HCT116 (cell line): ENCODE measurements around the gene THBS4. TPM values are rescaled to one million over a fixed set of nuclear protein-coding genes. Genes with fewer than 3 reads are reported as not detected.

ENCODE experiments used
- ATAC-seq: fragments of 200-7000 bp; cut with Tn5 transposase; 2 replicates; pipeline ENCODE4 v1.9.1; 2020; ENCODE audit warnings: mild to moderate bottlenecking, moderate library complexity
- BruUV-seq: library from RNA; stranded (reverse); fragments of 400-500 nt; replicated peaks from 2 replicates; lab custom pipeline; 2021; lab: Mats Ljungman, UMichigan
- CTCF ChIA-PET: fragments of 300-600 bp; sonication (Branson Sonifier 250); formaldehyde crosslinking; loops from one replicate; lab custom pipeline; 2021; ENCODE audit warnings: antibody characterized with exemption; lab: Charles Lee
- POLR2A ChIA-PET: fragments of 300-600, 350-600 bp; sonication (Branson Sonifier 250); formaldehyde crosslinking; loops from one replicate; lab custom pipeline; 2021; ENCODE audit warnings: antibody characterized with exemption; lab: Charles Lee
- RAD21 ChIA-PET, 2 experiments: fragments of 300-600 bp; sonication (Branson Sonifier 250); formaldehyde crosslinking; loops; one replicate each; lab custom pipeline; 2023; ENCODE audit warnings: low total read pairs in 2 of 2; ENCODE audit not compliant: uncharacterized antibody in 2 of 2, unreplicated experiment in 2 of 2, low non-redundant PET in 1 of 2; lab: Charles Lee
- DNase-seq: peaks from one replicate; pipeline ENCODE4 v3.0.0-alpha.2; 2010; ENCODE audit warnings: low read depth, low spot score
- H2AFZ ChIP-seq: fragments of 200-600 bp; shearing (Covaris generic), sonication (generic); 2 replicates; pipeline ENCODE4 v1.6.1; 2017; ENCODE audit warnings: low read depth, mixed run types, mixed read lengths, antibody characterized with exemption, low read length; ENCODE audit not compliant: poor library complexity, severe bottlenecking
- H3K27ac ChIP-seq: 2 replicates; pipeline ENCODE4 v1.5.1; 2012; ENCODE audit warnings: low read depth, low read length
- H3K27me3 ChIP-seq: fragments of 200-600 bp; sonication (generic); 2 replicates; pipeline ENCODE4 v1.6.1; 2016; ENCODE audit warnings: mixed run types, low read length, mixed read lengths; ENCODE audit not compliant: insufficient read depth
- H3K36me3 ChIP-seq, 2 experiments: fragments of 200-500 bp in 1 of 2; fragments of 200-600 bp in 1 of 2; sonication (Bioruptor generic) in 1 of 2; sonication (generic) in 1 of 2; 2 replicates each; pipeline versions ENCODE4 v1.5.1 to v1.6.1; 2014 to 2016; ENCODE audit warnings: low read length in 2 of 2, inconsistent platforms in 1 of 2, mixed read lengths in 1 of 2, mixed run types in 1 of 2; ENCODE audit not compliant: insufficient read depth in 2 of 2, control insufficient read depth in 1 of 2
- H3K4me1 ChIP-seq, 2 experiments: fragments of 200-600 bp in 1 of 2; sonication (generic) in 1 of 2; 2 replicates each; pipeline versions ENCODE4 v1.5.1 to v1.6.1; 2012 to 2017; ENCODE audit warnings: low read length in 2 of 2, inconsistent platforms in 1 of 2, mild to moderate bottlenecking in 1 of 2, mixed read lengths in 1 of 2, mixed run types in 1 of 2, moderate library complexity in 1 of 2; ENCODE audit not compliant: insufficient read depth in 2 of 2, control insufficient read depth in 1 of 2
- H3K4me2 ChIP-seq: fragments of 200-600 bp; sonication (generic); 2 replicates; pipeline ENCODE4 v1.6.1; 2017; ENCODE audit warnings: mixed run types, low read length, mixed read lengths
- H3K4me3 ChIP-seq, 2 experiments: fragments of 200-600 bp in 1 of 2; sonication (generic) in 1 of 2; replicated peaks in 1 of 2; 2 replicates each; pipeline ENCODE4 v1.5.1; 2011 to 2016; ENCODE audit warnings: low read length in 2 of 2, control low read depth in 1 of 2, low read depth in 1 of 2, mild to moderate bottlenecking in 1 of 2, mixed read lengths in 1 of 2, mixed run types in 1 of 2
- H3K79me2 ChIP-seq: fragments of 200-600 bp; sonication (generic); 2 replicates; pipeline ENCODE4 v1.6.1; 2017; ENCODE audit warnings: mild to moderate bottlenecking, mixed run types, low read length, moderate library complexity, mixed read lengths; ENCODE audit not compliant: insufficient read depth
- H3K9ac ChIP-seq: fragments of 200-600 bp; sonication (generic); 2 replicates; pipeline ENCODE4 v1.6.1; 2016; ENCODE audit warnings: low read length, mixed read lengths
- H3K9me2 ChIP-seq: fragments of 200-600 bp; sonication (generic), shearing (Covaris generic); 2 replicates; pipeline ENCODE4 v1.6.1; 2017; ENCODE audit warnings: mixed run types, mild to moderate bottlenecking, moderate library complexity; ENCODE audit not compliant: insufficient read depth
- H3K9me3 ChIP-seq, 2 experiments: fragments of 200-500 bp in 1 of 2; fragments of 200-600 bp in 1 of 2; sonication (Bioruptor generic) in 1 of 2; sonication (generic) in 1 of 2; 2 replicates each; pipeline ENCODE4 v1.6.1; 2014 to 2017; ENCODE audit warnings: low read length in 2 of 2, mixed read lengths in 2 of 2, inconsistent platforms in 1 of 2, low read depth in 1 of 2, mild to moderate bottlenecking in 1 of 2, mixed run types in 1 of 2, moderate library complexity in 1 of 2; ENCODE audit not compliant: control insufficient read depth in 1 of 2, insufficient read depth in 1 of 2
- H4K20me1 ChIP-seq: fragments of 200-600 bp; sonication (generic), shearing (Covaris generic); 2 replicates; pipeline ENCODE4 v1.6.1; 2017; ENCODE audit warnings: mixed run types, mild to moderate bottlenecking, moderate library complexity; ENCODE audit not compliant: insufficient read depth
- ATF3 ChIP-seq: IDR thresholded peaks from 2 replicates; pipeline ENCODE4 v1.6.1; 2012
- CEBPB ChIP-seq: IDR thresholded peaks from 2 replicates; pipeline ENCODE4 v1.6.1; 2012; ENCODE audit warnings: low read depth
- ELF1 ChIP-seq: IDR thresholded peaks from 2 replicates; pipeline ENCODE4 v1.6.1; 2012; ENCODE audit warnings: low read depth, borderline replicate concordance
- EZH2 ChIP-seq: fragments of 200-600 bp; sonication (generic); IDR thresholded peaks from 2 replicates; pipeline ENCODE4 v1.6.1; 2017; ENCODE audit warnings: antibody characterized with exemption, mixed run types
- EZH2phosphoT487 ChIP-seq: fragments of 200-600 bp; IDR thresholded peaks from 2 replicates; pipeline ENCODE4 v1.6.1; 2018; ENCODE audit warnings: antibody characterized with exemption, borderline replicate concordance
- JUND ChIP-seq: IDR thresholded peaks from 2 replicates; pipeline ENCODE4 v1.6.1; 2012
- POLR2A ChIP-seq: IDR thresholded peaks from 2 replicates; pipeline ENCODE4 v1.7.0; 2011; ENCODE audit warnings: borderline replicate concordance; ENCODE audit not compliant: insufficient read depth, insufficient read length; ENCODE audit errors: extremely low read depth
- RAD21 ChIP-seq: IDR thresholded peaks from 2 replicates; pipeline ENCODE4 v1.6.1; 2012; ENCODE audit warnings: low read depth, mild to moderate bottlenecking
- SP1 ChIP-seq: IDR thresholded peaks from 2 replicates; pipeline ENCODE4 v1.6.1; 2012; ENCODE audit warnings: low read depth
- TCF7L2 ChIP-seq: IDR thresholded peaks from 2 replicates; pipeline ENCODE4 v1.7.0; 2011; ENCODE audit warnings: borderline replicate concordance, inconsistent platforms; ENCODE audit not compliant: insufficient read depth, insufficient read length; ENCODE audit errors: extremely low read depth
- YY1 ChIP-seq: IDR thresholded peaks from 2 replicates; pipeline ENCODE4 v1.6.1; 2011; ENCODE audit warnings: low read length, low read depth, moderate library complexity, mild to moderate bottlenecking; ENCODE audit not compliant: insufficient replicate concordance; ENCODE audit errors: extremely low read depth
- ZFX ChIP-seq: fragments of 450-650 bp; IDR thresholded peaks from 2 replicates; pipeline ENCODE4 v1.6.1; 2017
- ZNF274 ChIP-seq: fragments of 200-500 bp; sonication (Bioruptor generic); IDR thresholded peaks from 2 replicates; pipeline ENCODE4 v1.6.1; 2014; ENCODE audit warnings: mild to moderate bottlenecking, low read depth, low read length, inconsistent platforms
- intact Hi-C: fragments of 100-400 bp; cut with micrococcal nuclease; formaldehyde crosslinking; loops from 2 replicates; pipeline ENCODE4 v1.10.0; 2022
- total RNA-seq: library from RNA; stranded (reverse); gene quantifications from one replicate; pipeline ENCODE4 v1.2.1, GENCODE V29; 2021; ENCODE audit not compliant: unreplicated experiment
- TF ChIP-seq, protein P1 (sequence below), 3 experiments: fragments of 200-600 bp in 1 of 3; sonication (generic) in 1 of 3; IDR thresholded peaks in 2 of 3; conservative IDR thresholded peaks in 1 of 3; 2 replicates each; pipeline ENCODE4 v1.5.1; 2012 to 2017; ENCODE audit warnings: low read depth in 2 of 3, low read length in 2 of 3, antibody characterized with exemption in 1 of 3, borderline replicate concordance in 1 of 3, control low read depth in 1 of 3, mild to moderate bottlenecking in 1 of 3, mixed read lengths in 1 of 3, mixed run types in 1 of 3, moderate library complexity in 1 of 3; ENCODE audit not compliant: insufficient read depth in 1 of 3
- TF ChIP-seq, protein P2 (sequence below): IDR thresholded peaks from 2 replicates; pipeline ENCODE4 v1.6.1; 2012
- TF ChIP-seq, protein P3 (sequence below): IDR thresholded peaks from 2 replicates; pipeline ENCODE4 v1.6.1; 2012; ENCODE audit warnings: low read depth
- TF ChIP-seq, protein P4 (sequence below): IDR thresholded peaks from 2 replicates; pipeline ENCODE4 v1.6.1; 2011; ENCODE audit warnings: mild to moderate bottlenecking, low read length, moderate library complexity; ENCODE audit not compliant: insufficient replicate concordance; ENCODE audit errors: extremely low read depth

Gene THBS4
- total RNA-seq, 1 experiment from 2014 or later: 1.5 TPM

DNA sequence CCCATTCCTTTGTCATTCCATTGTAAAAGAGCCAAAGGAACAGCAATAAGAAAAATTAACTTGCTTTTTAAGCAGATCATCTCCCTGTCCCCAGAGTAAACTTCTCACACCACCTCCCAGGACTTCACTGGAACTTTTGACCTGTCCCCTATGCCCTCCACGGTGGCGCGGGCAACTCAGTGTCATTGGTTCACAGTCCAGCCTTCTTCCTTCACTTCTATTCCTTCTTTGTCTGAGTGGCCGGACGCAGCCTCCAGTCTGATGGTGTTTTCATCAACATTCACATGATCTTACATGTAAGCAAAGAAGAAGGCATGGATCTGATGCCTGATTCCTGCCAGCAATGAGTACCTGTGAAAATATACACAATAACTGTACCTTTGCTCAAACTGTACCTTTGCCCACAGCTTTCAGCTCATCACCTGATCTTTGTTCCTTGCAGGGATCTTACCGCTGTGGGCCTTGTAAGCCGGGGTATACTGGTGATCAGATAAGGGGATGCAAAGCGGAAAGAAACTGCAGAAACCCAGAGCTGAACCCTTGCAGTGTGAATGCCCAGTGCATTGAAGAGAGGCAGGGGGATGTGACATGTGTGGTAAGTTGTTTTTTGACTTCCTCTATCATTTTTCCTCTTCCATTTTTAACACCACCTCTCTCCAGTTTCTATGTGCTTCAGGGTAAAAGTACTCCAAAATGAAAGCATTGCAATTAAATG lies 32.5 kb downstream of the THBS4 start (continued):
- TF ChIP-seq, protein P1, sequence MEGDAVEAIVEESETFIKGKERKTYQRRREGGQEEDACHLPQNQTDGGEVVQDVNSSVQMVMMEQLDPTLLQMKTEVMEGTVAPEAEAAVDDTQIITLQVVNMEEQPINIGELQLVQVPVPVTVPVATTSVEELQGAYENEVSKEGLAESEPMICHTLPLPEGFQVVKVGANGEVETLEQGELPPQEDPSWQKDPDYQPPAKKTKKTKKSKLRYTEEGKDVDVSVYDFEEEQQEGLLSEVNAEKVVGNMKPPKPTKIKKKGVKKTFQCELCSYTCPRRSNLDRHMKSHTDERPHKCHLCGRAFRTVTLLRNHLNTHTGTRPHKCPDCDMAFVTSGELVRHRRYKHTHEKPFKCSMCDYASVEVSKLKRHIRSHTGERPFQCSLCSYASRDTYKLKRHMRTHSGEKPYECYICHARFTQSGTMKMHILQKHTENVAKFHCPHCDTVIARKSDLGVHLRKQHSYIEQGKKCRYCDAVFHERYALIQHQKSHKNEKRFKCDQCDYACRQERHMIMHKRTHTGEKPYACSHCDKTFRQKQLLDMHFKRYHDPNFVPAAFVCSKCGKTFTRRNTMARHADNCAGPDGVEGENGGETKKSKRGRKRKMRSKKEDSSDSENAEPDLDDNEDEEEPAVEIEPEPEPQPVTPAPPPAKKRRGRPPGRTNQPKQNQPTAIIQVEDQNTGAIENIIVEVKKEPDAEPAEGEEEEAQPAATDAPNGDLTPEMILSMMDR (IDR thresholded peaks at IDR 0.05 in 2 of 3, conservative IDR thresholded peaks at IDR 0.05 in 1 of 3; ENCODE audit: borderline replicate concordance in 1 of 3, insufficient read depth in 1 of 3, low read depth in 2 of 3, low read length in 2 of 3): no peak
- TF ChIP-seq, all 23 proteins: peak for 0

- intact Hi-C loops: no loop called here
- Histone ChIP-seq H3K27me3 (no peaks in the 10 kb centered on the region), H3K36me3 (no peaks in the 10 kb centered on the region), H3K9me3 (no peaks in the 10 kb centered on the region), H2AFZ (no peak overlapping the region), H3K9me2 (no peaks in the 10 kb centered on the region), H3K79me2 (no peaks in the 10 kb centered on the region), H3K4me2 (no peak overlapping the region), H4K20me1 (no peaks in the 10 kb centered on the region), H3K4me1 (no peaks in the 10 kb centered on the region), H3K27ac (no peak overlapping the region), H3K9ac (no peak overlapping the region), H3K4me3 (no peak overlapping the region)
- ATAC-seq (no peak), DNase-seq (no peak)
- CTCF ChIA-PET: no interaction called here
- POLR2A ChIA-PET: no interaction called here
- no TSS peak for BruUV-seq
- RAD21 ChIA-PET: no interaction called here
- TF ChIP-seq ATF3 (no peak), CEBPB (no peak), EZH2 (no peak), TCF7L2 (no peak), JUND (no peak), POLR2A (no peak), RAD21 (no peak), ELF1 (no peak), EZH2phosphoT487 (no peak), YY1 (no peak), ZNF274 (no peak), ZFX (no peak), SP1 (no peak)
- TF ChIP-seq, protein P2, sequence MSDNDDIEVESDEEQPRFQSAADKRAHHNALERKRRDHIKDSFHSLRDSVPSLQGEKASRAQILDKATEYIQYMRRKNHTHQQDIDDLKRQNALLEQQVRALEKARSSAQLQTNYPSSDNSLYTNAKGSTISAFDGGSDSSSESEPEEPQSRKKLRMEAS: no peak
- TF ChIP-seq, protein P3, sequence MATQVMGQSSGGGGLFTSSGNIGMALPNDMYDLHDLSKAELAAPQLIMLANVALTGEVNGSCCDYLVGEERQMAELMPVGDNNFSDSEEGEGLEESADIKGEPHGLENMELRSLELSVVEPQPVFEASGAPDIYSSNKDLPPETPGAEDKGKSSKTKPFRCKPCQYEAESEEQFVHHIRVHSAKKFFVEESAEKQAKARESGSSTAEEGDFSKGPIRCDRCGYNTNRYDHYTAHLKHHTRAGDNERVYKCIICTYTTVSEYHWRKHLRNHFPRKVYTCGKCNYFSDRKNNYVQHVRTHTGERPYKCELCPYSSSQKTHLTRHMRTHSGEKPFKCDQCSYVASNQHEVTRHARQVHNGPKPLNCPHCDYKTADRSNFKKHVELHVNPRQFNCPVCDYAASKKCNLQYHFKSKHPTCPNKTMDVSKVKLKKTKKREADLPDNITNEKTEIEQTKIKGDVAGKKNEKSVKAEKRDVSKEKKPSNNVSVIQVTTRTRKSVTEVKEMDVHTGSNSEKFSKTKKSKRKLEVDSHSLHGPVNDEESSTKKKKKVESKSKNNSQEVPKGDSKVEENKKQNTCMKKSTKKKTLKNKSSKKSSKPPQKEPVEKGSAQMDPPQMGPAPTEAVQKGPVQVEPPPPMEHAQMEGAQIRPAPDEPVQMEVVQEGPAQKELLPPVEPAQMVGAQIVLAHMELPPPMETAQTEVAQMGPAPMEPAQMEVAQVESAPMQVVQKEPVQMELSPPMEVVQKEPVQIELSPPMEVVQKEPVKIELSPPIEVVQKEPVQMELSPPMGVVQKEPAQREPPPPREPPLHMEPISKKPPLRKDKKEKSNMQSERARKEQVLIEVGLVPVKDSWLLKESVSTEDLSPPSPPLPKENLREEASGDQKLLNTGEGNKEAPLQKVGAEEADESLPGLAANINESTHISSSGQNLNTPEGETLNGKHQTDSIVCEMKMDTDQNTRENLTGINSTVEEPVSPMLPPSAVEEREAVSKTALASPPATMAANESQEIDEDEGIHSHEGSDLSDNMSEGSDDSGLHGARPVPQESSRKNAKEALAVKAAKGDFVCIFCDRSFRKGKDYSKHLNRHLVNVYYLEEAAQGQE: no peak
- TF ChIP-seq, protein P4, sequence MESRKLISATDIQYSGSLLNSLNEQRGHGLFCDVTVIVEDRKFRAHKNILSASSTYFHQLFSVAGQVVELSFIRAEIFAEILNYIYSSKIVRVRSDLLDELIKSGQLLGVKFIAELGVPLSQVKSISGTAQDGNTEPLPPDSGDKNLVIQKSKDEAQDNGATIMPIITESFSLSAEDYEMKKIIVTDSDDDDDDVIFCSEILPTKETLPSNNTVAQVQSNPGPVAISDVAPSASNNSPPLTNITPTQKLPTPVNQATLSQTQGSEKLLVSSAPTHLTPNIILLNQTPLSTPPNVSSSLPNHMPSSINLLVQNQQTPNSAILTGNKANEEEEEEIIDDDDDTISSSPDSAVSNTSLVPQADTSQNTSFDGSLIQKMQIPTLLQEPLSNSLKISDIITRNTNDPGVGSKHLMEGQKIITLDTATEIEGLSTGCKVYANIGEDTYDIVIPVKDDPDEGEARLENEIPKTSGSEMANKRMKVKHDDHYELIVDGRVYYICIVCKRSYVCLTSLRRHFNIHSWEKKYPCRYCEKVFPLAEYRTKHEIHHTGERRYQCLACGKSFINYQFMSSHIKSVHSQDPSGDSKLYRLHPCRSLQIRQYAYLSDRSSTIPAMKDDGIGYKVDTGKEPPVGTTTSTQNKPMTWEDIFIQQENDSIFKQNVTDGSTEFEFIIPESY: no peak
These were observed 33.1 kb downstream of the THBS4 start for GRCh38 chr5:80068246-80068636.
